ENCODE data around the gene PRPF40A. TPM values are rescaled to one million over a fixed set of nuclear protein-coding genes. Genes with fewer than 3 reads are reported as not detected.

The PRPF40A gene
- total RNA-seq, 1 donor from 2014 or later = 131 TPM

DNA sequence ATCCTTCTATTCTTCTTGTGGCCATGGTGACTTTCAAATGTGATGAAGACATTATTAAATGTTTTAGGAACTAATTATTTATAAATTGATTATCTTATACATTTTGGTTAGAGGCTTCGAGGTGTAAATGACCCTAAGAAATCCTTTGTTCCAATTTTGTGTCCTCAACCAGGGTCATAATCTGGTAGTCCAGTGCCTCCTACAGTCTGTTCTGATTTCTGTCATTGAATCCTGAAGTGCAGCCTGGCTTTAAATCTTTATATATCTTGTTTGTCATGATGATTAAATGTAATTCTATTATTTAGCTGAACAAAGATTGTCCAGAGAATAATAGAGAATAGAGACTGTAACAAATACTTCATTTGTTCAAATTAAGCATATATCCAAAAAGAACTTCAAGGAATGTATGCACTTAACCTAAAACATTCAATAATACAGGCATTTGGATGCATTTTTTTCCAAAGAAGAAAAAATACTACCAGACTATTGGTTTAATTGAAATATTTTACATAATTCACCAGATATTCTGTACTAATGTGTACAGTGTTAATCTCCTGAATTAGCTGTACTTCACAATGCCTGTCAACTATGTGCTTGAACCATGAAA is 89.8 kb downstream of the PRPF40A start:
- H3K36me3 ChIP-seq (ENCODE audit: insufficient read depth, low read length) = peaks cover 8% of the 10 kb centered on the region

DNA sequence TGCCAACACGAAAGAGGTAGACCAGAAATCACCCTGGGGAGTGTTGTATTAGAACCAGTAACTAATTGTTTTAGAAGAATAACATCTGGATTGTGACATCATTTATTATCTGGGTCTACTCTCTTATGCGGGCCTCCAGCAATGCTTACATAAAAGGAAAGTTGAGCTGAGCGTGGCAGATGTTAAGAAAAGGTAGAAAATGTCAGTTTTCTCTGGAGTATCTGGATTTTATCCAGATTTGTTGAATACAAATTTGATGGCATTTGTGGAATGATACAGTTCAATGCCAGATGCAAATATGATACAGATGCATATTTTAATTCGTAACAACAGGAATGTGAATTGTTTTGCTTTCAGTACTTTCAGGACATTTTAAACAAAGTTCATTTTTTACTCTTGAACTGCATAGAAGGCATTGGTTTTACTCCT is 90.3 kb downstream of the PRPF40A start:
- H3K4me1 Mint-ChIP-seq (ENCODE audit: low read depth, unreplicated experiment) = no peaks in the 10 kb centered on the region
- FAIRE-seq (no peak), DNase-seq (ENCODE audit: low read depth) (no peak)
- no peaks in the 10 kb centered on the region for H3K9me3 ChIP-seq (ENCODE audit: insufficient read depth, low read depth, low read length)
- no peak overlapping the region for H3K27ac Mint-ChIP-seq (ENCODE audit: unreplicated experiment)
- no peak overlapping the region for H3K9ac ChIP-seq (ENCODE audit: low read length)
- H3K4me2 ChIP-seq (ENCODE audit: low read length) = no peak overlapping the region
- H3K4me1 ChIP-seq (ENCODE audit: insufficient read depth, low read length) = no peaks in the 10 kb centered on the region
- no peaks in the 10 kb centered on the region for H3K9me3 Mint-ChIP-seq (ENCODE audit: unreplicated experiment)
- H3K36me3 ChIP-seq (ENCODE audit: insufficient read depth, low read length) = peaks cover 8% of the 10 kb centered on the region
- no peak overlapping the region for H3K4me3 ChIP-seq (ENCODE audit: insufficient read depth, low read depth, low read length)
- TF ChIP-seq EZH2 (IDR thresholded peaks at IDR 0.05; ENCODE audit: insufficient read depth, low read length) = no peak
- TF ChIP-seq, protein P1, sequence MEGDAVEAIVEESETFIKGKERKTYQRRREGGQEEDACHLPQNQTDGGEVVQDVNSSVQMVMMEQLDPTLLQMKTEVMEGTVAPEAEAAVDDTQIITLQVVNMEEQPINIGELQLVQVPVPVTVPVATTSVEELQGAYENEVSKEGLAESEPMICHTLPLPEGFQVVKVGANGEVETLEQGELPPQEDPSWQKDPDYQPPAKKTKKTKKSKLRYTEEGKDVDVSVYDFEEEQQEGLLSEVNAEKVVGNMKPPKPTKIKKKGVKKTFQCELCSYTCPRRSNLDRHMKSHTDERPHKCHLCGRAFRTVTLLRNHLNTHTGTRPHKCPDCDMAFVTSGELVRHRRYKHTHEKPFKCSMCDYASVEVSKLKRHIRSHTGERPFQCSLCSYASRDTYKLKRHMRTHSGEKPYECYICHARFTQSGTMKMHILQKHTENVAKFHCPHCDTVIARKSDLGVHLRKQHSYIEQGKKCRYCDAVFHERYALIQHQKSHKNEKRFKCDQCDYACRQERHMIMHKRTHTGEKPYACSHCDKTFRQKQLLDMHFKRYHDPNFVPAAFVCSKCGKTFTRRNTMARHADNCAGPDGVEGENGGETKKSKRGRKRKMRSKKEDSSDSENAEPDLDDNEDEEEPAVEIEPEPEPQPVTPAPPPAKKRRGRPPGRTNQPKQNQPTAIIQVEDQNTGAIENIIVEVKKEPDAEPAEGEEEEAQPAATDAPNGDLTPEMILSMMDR (IDR thresholded peaks at IDR 0.05; ENCODE audit: insufficient read depth, low read depth, low read length) = no peak
- no peaks in the 10 kb centered on the region for H3K27me3 ChIP-seq (ENCODE audit: insufficient read depth, low read length)
- H3K27ac ChIP-seq (ENCODE audit: low read depth, low read length) = no peak overlapping the region
- H3K79me2 ChIP-seq (ENCODE audit: insufficient read depth, low read length) = no peaks in the 10 kb centered on the region
- H4K20me1 ChIP-seq (ENCODE audit: insufficient read depth, low read length) = no peaks in the 10 kb centered on the region
- H3K27me3 Mint-ChIP-seq (ENCODE audit: low read depth, unreplicated experiment) = no peaks in the 10 kb centered on the region
- H3K36me3 Mint-ChIP-seq (ENCODE audit: low read depth, unreplicated experiment) = peaks cover 2% of the 10 kb centered on the region
- H2AFZ ChIP-seq (ENCODE audit: low read depth, low read length) = no peak overlapping the region
- no peak overlapping the region for H3K4me3 Mint-ChIP-seq (ENCODE audit: unreplicated experiment)

More for the DNA sequence above, 89.8 kb downstream of the PRPF40A start:
- no peak overlapping the region for H2AFZ ChIP-seq (ENCODE audit: low read depth, low read length)
- Mint-ChIP-seq H3K4me3 (ENCODE audit: unreplicated experiment) (no peak overlapping the region), H3K36me3 (ENCODE audit: low read depth, unreplicated experiment) (peaks cover 2% of the 10 kb centered on the region), H3K27ac (ENCODE audit: unreplicated experiment) (no peak overlapping the region), H3K9me3 (ENCODE audit: unreplicated experiment) (no peaks in the 10 kb centered on the region), H3K27me3 (ENCODE audit: low read depth, unreplicated experiment) (no peaks in the 10 kb centered on the region), H3K4me1 (ENCODE audit: low read depth, unreplicated experiment) (no peaks in the 10 kb centered on the region)
- peak; percentile 38 for DNase-seq (ENCODE audit: low read depth)
- H3K27me3 ChIP-seq (ENCODE audit: insufficient read depth, low read length) = no peaks in the 10 kb centered on the region
- no peak for TF ChIP-seq EZH2 (IDR thresholded peaks at IDR 0.05; ENCODE audit: insufficient read depth, low read length)
- TF ChIP-seq, protein P1 (IDR thresholded peaks at IDR 0.05; ENCODE audit: insufficient read depth, low read depth, low read length) = peak; percentile 65
- no peak for FAIRE-seq
- no peak overlapping the region for H3K9ac ChIP-seq (ENCODE audit: low read length)
- H3K79me2 ChIP-seq (ENCODE audit: insufficient read depth, low read length) = no peaks in the 10 kb centered on the region
- H4K20me1 ChIP-seq (ENCODE audit: insufficient read depth, low read length) = no peaks in the 10 kb centered on the region
- no peak overlapping the region for H3K4me2 ChIP-seq (ENCODE audit: low read length)
- H3K9me3 ChIP-seq (ENCODE audit: insufficient read depth, low read depth, low read length) = no peaks in the 10 kb centered on the region
- no peaks in the 10 kb centered on the region for H3K4me1 ChIP-seq (ENCODE audit: insufficient read depth, low read length)
- H3K27ac ChIP-seq (ENCODE audit: low read depth, low read length) = no peak overlapping the region
- no peak overlapping the region for H3K4me3 ChIP-seq (ENCODE audit: insufficient read depth, low read depth, low read length)

DNA sequence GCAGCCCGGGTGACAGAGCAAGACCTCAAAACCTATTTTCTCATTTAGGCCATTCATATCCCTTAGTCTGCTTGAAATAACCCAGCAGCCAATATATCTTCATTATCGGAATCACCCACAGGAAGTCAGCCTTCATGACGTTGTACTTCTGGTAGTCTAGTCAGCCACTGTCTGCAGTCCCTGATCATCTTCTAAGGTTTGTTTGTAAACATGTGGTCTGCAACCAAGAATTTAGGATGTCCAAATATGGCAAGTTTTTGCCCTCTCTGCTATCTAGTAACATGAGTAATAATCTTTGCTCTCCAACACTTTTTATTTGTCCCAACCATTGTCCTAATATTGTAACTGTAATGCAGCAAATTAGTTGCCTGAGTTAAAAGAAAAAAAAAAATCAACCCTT is 92.5 kb downstream of the PRPF40A start:
- Histone ChIP-seq H3K9me3 (ENCODE audit: insufficient read depth, low read depth, low read length) (no peaks in the 10 kb centered on the region), H4K20me1 (ENCODE audit: insufficient read depth, low read length) (no peaks in the 10 kb centered on the region), H3K27me3 (ENCODE audit: insufficient read depth, low read length) (no peaks in the 10 kb centered on the region), H2AFZ (ENCODE audit: low read depth, low read length) (no peak overlapping the region), H3K9ac (ENCODE audit: low read length) (no peak overlapping the region), H3K4me3 (ENCODE audit: insufficient read depth, low read depth, low read length) (no peak overlapping the region), H3K4me1 (ENCODE audit: insufficient read depth, low read length) (no peaks in the 10 kb centered on the region), H3K36me3 (ENCODE audit: insufficient read depth, low read length) (peaks cover 11% of the 10 kb centered on the region), H3K4me2 (ENCODE audit: low read length) (no peak overlapping the region), H3K27ac (ENCODE audit: low read depth, low read length) (no peak overlapping the region), H3K79me2 (ENCODE audit: insufficient read depth, low read length) (no peaks in the 10 kb centered on the region)
- Mint-ChIP-seq H3K9me3 (ENCODE audit: unreplicated experiment) (no peaks in the 10 kb centered on the region), H3K4me3 (ENCODE audit: unreplicated experiment) (no peak overlapping the region), H3K27me3 (ENCODE audit: low read depth, unreplicated experiment) (no peaks in the 10 kb centered on the region), H3K36me3 (ENCODE audit: low read depth, unreplicated experiment) (peaks cover 12% of the 10 kb centered on the region), H3K27ac (ENCODE audit: unreplicated experiment) (no peak overlapping the region), H3K4me1 (ENCODE audit: low read depth, unreplicated experiment) (no peaks in the 10 kb centered on the region)
- peak; percentile 19 for DNase-seq (ENCODE audit: low read depth)
- no peak for TF ChIP-seq EZH2 (IDR thresholded peaks at IDR 0.05; ENCODE audit: insufficient read depth, low read length)
- TF ChIP-seq, protein P1 (IDR thresholded peaks at IDR 0.05; ENCODE audit: insufficient read depth, low read depth, low read length) = no peak
- no peak for FAIRE-seq

Measured in astrocyte (in vitro differentiated cells and primary cell).